Measurements from ENCODE around the gene BCL2.
"Not testable (repeated sequence)": the region's sequence is repeated elsewhere in the genome, so short reads cannot be mapped to it uniquely, and the experiment has no call there.

The BCL2 gene

DNA sequence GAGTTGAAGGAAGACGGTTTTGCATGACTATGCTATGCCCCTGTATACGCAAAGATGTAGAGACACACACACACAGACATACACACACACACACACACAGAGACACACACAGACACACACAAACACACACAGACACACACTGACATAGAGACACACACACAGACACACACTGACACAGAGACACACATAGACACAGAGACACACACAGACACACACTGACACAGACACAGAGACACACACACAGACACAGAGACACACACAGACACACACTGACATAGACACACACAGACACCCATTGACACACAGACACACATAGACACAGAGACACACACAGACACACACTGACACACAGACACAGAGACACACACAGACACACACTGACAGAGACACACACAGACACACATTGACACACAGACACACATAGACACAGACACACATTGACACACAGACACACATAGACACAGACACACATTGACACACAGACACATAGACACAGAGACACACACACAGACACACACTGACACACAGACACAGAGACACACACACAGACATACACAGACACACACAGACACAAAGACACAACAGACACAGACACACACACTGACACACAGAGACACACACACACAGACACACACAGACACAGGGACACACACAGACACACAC lies 121.3 kb downstream of the BCL2 start:
- DNase-seq, result no peak

DNA sequence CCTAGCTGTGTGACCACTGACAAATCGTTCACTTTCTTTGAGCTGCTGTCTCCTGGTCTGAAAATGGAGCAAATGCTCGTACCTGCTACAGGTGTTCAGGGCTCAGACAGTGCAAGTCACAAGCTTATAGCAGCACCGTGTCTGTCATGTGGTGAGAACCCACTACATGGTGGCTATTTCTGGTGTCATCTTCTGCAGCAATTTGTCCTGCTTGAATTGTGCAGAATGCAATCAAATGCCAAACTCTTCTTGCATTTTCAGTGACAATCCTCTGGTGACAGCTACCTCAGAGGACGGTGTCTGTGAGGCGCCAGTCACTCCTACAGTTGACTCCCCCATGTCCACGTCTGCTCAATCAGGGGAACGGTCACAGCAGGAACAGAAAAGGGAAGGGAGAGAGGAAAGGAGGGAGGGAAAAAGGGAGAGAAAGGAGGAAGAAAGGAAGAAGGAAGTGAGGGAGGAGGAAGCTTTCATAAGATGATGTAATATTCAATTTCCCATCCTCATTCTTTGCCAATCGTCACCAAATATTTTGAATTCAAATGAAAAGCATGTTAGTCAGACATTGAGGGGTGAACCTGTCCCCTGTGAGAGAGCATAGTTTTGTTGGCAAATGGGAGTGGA lies 122.2 kb downstream of the BCL2 start:
- DNase-seq, result no peak

- DNase-seq, result no peak
Measured at GRCh38 chr18:63195326-63196159, 124.0 kb downstream of the BCL2 start.

GRCh38 chr18:63192885-63193349 lies 126.7 kb downstream of the BCL2 start:
- no peak for DNase-seq

- DNase-seq, result no peak
Measured at GRCh38 chr18:63192126-63192884, 127.3 kb downstream of the BCL2 start.

DNA sequence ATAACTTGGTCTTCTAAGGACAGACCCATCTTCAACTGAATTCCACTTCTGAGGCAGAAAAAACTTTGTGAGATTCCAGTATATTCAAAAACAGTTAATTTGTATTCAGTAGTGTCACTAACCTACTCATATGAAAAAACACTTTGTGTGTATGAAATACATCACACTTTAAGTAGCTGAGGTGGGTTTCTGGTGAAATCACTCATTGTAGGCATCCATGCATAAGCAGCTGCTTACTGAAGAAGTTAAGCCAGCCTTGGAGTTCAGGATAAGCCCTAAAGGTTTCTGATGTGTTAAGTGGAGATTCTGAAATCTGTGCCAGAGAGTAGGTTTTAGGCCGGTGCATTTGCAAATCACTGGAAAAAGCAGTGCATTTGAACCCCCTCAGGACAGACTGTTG lies 128.2 kb downstream of the BCL2 start:
- no peak for DNase-seq

DNA sequence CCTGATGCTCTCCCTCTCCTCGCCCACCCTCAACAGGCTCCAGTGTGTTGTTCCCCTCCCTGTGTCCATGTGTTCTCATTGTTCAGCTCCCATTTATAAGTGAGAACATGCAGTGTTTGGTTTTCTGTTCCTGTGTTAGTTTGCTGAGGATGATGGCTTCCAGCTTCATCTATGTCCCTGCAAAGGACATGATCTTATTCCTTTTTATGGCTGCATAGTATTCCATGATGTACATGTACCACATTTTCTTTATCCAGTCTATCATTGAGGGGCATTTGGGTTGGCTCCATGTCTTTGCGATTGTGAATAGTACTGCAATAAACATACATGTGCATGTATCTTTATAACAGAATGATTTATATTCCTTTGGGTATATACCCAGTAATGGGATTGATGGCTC lies 128.7 kb downstream of the BCL2 start:
- not testable (repeated sequence) for DNase-seq

DNA sequence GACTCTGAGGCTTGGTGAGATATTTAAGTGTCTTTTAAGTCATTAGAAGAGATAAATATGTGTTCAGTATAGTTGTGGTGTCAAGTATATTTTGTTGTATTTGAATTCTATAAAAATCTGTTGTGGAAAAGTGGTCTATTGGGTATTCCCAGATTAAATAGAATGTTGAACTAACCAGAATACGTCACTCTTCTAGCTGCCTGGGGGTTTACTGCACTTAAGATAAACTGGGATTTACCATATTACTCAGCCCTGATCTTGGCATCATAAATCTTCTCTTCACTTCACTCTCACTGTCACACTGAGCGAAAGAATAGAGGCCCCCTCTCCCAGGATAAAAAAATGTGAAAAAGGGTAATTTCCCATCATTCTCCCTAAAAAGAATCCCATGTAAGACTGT lies 129.8 kb downstream of the BCL2 start:
- DNase-seq, result no peak

- DNase-seq, result no peak
Measured at GRCh38 chr18:63189041-63189440, 130.5 kb downstream of the BCL2 start.

DNA sequence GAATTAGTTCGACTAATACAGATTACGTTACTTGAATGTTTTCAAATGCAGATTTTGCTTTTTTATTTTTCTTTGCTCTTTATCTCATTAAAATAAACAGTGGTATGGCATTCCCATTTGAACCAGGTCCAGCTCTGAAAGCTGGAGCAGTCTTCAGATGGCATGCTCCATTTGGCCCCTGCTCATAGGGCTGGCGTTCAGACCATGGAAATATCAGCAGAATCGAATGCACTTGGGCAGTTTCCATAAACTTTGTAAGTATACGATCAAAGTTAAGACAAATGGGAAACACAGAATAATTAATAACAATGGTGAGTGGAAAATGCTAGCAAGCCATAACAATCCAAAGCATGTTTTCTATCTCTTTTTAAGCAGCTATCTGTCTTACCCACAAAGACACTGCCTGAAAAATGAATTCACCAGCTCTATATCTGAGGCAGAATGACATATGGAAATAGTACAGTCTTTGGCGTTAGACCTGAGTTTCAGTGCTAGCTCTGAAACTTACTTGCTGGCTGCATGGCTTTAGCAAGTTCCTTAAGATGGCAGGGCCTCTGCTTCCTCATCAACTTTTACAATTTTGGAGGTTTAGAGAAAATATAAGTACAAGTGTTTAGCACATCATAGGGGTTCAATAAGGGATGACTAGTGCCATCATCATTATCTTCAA lies 131.6 kb downstream of the BCL2 start:
- DNase-seq, result no peak

GRCh38 chr18:63187223-63187574 lies 132.4 kb downstream of the BCL2 start:
- no peak for DNase-seq

- DNase-seq, result peak; percentile 8
Measured at GRCh38 chr18:63186520-63187222, 132.9 kb downstream of the BCL2 start.

DNA sequence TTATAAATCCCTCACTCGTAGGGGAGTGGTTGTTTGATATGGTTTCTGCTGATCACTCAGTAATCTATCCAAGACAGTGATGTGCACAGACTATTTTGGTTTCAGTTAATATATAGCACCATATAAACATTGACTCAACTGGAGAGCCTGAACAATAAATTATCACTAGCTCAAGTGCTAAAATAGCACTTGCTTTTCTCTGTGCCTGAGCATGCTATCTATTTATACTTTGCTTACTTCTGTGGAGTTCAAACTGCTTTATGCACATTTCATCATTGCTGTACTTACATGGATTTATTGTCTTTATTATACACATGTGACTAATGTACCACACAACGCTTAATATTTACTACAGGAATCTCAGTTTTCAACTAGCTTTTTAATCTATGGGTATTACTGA lies 133.6 kb downstream of the BCL2 start:
- peak; percentile 22 for DNase-seq

- no peak for DNase-seq
Measured at GRCh38 chr18:63183952-63184770, 135.4 kb downstream of the BCL2 start.

DNA sequence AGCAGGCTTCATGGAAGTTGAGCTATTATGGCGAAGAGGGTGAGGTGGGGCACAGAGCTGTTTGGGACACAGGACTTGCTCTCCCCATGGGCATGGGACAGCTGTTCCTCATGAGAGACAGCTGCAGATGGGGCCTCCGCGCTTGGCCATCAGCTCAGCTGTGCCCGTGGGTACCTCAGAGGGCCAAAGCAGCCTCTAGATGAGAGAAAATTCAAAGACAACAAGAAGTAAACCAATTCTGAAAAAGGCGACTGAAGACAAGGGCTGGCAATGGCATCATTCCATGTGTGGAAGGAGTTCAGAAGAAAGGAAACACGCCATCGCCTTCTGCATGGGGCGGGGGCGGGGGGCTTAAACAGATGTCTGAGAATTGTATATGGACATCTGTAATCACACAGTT lies 136.2 kb downstream of the BCL2 start:
- no peak for DNase-seq

- no peak for DNase-seq
Measured at GRCh38 chr18:63182861-63183260, 136.7 kb downstream of the BCL2 start.

GRCh38 chr18:63182310-63182772 lies 137.2 kb downstream of the BCL2 start:
- no peak for DNase-seq

- no peak for DNase-seq
Measured at GRCh38 chr18:63181706-63182309, 137.8 kb downstream of the BCL2 start.

DNA sequence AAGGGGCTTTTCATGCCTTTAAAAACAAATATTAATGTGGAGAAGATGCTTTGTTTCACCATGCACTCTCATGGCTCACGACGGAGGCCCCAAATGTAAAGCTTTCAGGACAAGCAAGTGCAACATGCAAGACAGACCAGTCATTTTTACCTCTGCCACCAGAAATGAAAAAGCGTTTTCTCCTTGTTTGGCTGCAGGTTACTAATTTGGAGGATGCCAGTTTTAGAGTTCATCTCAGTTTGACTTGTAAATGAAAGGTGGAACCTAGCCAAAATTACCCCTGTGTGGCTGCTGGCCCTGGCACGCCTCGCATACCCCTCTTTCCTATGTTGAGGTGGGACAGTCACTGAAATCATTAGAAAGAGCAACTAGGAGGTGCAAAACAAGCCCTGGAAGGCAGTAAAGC lies 138.6 kb downstream of the BCL2 start:
- DNase-seq, result no peak

GRCh38 chr18:63180321-63180720 lies 139.2 kb downstream of the BCL2 start:
- DNase-seq, result no peak

- DNase-seq, result no peak
Measured at GRCh38 chr18:63179422-63179821, 140.1 kb downstream of the BCL2 start.

Measured in fibroblast of skin of right biceps (primary cell).